GM19043 (cell line): ENCODE data around the gene DOC2A.

Experiments
- ATAC-seq: cut with Tn5 transposase; IDR thresholded peaks from one replicate; pipeline ENCODE4 v1.9.1; 2021; ENCODE audit warnings: low read depth; ENCODE audit not compliant: unreplicated experiment

The DOC2A gene

GRCh38 chr16:29990034-29990433, 20.8 kb downstream of the DOC2A start:
- ATAC-seq, result no peak

DNA sequence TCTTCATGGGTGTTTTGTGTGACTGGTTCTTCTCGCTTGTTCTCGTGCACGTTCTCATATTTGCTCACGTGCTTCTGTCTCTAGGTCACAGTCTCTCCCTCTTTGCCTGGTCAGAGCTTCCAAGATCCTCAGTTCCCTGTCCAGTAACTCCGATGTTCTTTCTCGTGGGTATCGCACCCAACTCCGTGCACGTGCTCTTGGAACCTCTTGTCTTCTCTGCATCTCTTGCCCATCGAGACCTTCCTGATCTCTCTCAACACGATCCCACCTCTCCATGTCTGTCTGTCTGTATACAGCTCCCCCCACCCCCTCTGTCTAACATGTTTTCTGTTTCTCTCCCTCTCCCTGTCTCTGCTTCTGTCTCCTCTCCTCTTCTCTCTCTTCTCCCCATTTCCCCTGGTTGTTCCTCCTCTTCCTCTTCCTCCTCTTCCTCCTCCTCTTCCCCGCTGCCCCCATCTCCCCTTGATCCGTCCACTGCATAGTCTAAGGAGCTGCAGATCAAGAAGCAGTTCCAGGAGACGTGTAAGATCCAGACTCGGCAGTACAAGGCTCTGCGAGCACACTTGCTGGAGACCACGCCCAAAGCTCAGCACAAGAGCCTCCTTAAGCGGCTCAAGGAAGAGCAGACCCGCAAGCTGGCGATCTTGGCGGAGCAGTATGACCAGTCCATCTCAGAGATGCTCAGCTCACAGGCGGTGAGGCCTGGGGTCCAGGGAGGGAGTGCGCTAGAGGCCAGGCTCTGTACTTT, 21.5 kb downstream of the DOC2A start:
- ATAC-seq, result no peak

- no peak for ATAC-seq
Observed at GRCh38 chr16:29988346-29989075, 22.3 kb downstream of the DOC2A start.

DNA sequence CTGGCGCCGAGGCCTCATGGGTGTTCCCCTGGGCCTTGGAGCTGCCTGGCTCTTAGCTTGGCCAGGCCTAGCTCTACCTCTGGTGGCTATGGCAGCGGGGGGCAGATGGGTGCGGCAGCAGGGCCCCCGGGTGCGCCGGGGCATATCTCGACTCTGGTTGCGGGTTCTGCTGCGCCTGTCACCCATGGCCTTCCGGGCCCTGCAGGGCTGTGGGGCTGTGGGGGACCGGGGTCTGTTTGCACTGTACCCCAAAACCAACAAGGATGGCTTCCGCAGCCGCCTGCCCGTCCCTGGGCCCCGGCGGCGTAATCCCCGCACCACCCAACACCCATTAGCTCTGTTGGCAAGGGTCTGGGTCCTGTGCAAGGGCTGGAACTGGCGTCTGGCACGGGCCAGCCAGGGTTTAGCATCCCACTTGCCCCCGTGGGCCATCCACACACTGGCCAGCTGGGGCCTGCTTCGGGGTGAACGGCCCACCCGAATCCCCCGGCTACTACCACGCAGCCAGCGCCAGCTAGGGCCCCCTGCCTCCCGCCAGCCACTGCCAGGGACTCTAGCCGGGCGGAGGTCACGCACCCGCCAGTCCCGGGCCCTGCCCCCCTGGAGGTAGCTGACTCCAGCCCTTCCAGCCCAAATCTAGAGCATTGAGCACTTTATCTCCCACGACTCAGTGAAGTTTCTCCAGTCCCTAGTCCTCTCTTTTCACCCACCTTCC, 23.3 kb downstream of the DOC2A start:
- ATAC-seq, result no peak

GRCh38 chr16:29986931-29987330, 23.9 kb downstream of the DOC2A start:
- no peak for ATAC-seq

DNA sequence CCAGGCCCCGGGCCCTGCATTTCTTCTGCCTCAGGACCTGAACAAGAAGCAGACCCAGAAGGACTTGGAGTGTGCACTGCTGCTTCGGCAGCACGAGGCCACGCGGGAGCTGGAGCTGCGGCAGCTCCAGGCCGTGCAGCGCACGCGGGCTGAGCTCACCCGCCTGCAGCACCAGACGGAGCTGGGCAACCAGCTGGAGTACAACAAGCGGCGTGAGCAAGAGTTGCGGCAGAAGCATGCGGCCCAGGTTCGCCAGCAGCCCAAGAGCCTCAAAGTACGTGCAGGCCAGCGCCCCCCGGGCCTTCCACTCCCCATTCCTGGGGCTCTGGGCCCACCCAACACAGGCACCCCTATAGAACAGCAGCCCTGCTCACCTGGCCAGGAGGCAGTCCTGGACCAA, 24.6 kb downstream of the DOC2A start:
- no peak for ATAC-seq

GRCh38 chr16:29985271-29985811, 25.5 kb downstream of the DOC2A start:
- ATAC-seq, result no peak

DNA sequence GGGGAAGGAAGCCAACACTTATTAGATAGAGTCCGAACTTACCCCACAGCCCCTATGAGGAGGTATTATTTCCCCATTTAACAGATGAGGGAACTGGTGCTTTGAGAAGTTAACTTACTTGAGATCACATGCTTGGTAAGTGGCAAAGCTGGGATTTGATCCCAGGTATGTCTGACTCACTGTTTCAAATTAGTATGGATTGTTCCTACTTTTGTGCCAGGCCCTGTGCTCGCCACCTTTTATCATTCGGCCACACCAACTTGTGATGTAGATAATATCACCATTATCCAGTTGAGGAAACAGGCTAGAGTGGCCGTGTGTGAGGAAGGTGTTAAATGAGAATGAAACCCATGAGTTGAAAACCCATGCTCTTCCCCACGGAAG, 26.1 kb downstream of the DOC2A start:
- no peak for ATAC-seq

- no peak for ATAC-seq
Observed at GRCh38 chr16:29984137-29984763, 26.6 kb downstream of the DOC2A start.

DNA sequence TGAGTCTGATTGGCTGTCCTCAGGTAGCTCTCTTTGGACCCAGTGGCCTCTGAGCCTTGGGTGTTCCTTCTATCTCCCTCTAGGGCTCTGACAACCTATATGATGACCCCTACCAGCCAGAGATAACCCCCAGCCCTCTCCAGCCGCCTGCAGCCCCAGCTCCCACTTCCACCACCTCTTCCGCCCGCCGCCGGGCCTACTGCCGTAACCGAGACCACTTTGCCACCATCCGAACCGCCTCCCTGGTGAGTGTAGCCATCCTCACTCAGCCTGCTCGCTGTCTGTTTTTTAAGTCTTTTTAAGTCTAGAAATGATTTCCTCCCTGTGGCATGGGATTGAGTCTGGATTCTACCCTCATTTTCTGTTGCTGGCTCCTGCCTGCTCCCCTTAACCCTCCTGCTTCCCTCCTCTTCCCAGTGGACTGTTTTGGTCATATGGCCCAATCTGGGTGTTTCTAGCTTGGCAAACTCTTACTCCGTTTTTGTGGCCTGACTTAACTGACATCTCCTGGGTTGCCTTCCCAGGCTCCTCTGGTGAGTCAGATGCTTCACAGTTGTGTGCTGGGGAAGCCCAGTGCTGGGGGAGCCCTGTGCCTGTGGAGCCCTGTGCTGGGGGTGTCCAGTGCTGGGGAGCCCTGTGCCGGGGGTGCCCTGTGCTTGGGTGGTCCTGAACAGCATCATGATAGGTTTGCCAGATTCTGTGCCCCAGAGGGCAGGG, 27.2 kb downstream of the DOC2A start:
- ATAC-seq, result no peak

DNA sequence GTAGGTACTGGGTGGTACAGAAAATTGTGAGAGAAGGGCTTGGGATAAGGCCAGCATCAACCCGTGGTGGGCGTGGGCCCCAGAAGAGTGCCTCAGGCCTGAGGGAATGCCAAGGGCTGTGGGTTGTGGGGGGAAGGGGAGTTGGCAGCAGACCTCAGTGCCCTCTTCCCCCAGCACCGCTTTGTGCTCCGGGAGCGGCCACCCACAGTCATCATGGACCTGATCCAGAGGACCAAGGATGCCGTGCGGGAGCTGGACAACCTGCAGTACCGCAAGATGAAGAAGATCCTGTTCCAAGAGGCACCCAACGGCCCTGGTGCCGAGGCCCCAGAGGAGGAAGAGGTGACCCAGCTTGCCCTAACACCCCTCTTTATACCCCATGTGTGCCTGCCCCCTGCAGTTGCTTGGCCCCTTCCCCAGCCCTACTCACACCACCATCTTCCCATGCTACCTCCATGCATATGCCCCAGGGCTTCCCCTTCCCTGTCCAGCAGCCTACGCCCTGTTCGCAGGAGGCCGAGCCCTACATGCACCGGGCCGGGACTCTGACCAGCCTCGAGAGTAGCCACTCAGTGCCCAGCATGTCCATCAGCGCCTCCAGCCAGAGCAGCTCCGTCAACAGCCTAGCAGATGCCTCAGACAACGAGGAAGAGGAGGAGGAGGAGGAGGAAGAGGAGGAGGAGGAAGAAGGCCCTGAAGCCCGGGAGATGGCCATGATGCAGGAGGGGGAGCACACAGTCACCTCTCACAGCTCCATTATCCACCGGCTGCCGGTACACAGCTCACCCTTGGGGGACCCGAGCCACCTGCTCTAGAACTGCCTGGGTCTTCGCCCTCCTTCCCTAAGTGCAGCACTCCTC, 28.0 kb downstream of the DOC2A start:
- no peak for ATAC-seq

- ATAC-seq, result no peak
Observed at GRCh38 chr16:29978564-29979270, 32.1 kb downstream of the DOC2A start.

GRCh38 chr16:29978081-29978480, 32.7 kb downstream of the DOC2A start:
- no peak for ATAC-seq

- no peak for ATAC-seq
Observed at GRCh38 chr16:29977063-29977825, 33.6 kb downstream of the DOC2A start.

- no peak for ATAC-seq
Observed at GRCh38 chr16:29975811-29976511, 34.9 kb downstream of the DOC2A start.

DNA sequence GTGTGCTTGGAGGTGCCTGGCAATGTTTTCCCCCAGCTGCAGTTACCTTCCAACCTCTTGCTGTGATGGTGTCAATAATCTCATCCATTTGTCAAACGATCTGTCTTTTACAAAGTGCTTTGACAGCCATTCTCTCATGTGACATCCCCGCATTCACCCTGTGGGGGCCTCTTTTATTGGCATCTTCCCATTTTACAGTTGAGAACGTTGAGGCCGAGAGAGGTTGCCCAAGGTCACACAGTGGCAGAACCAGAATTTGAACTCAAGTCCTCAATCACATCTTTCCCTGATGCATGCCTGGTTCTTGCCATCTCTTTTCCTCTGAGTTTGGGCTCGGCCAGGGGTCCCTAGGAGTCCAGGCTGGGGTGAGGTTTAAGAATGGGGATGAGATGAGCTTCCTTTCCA, 35.7 kb downstream of the DOC2A start:
- no peak for ATAC-seq
